Measurements from ENCODE around the gene LRRC58. TPM values are rescaled to one million over a fixed set of nuclear protein-coding genes. Genes with fewer than 3 reads are reported as not detected.

Gene LRRC58
- total and polyA plus RNA-seq, 2 of the 8 experiments (the other 6 are each of a cell fraction or from before 2014, with no cell fraction given), result 4.3 to 15.4 TPM

DNA sequence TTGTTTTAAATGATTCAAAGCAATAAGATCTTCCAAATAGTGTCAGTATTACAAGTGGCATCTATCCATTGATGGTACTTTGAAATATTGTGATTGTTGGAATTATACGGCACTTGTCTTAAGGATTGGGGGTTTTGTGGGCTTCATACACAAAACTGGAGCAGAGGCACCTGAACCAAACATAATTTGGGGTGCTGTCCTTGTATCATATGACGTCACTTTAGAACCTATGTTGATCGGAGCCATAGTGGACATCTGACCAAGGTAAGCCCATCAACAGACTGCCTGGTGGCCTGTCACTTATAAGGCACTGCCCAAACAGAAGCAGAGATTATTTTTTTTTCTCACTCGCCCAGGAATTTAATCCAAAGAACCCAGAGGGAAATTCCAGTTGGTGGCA, 2.9 kb upstream of the LRRC58 start:
- H2AK5ac ChIP-seq (ENCODE audit: low read depth, low read length), result no peak overlapping the region
- H4K5ac ChIP-seq (ENCODE audit: insufficient read length, low read depth, low read length), result no peak overlapping the region
- H3K79me1 ChIP-seq (ENCODE audit: low read depth, low read length), result no peaks in the 10 kb centered on the region
- peaks cover 0 to 11% of the 10 kb centered on the region in 2 experiments; a peak in 2 of 4 replicates for H3K79me2 ChIP-seq (ENCODE audit: control insufficient read depth in 1 of 2, insufficient read depth in 2 of 2, low read length in 2 of 2)
- no peak for DNase-seq (ENCODE audit: low read depth in 1 of 2, low spot score in 2 of 2)
- H3K36me3 ChIP-seq (ENCODE audit: control insufficient read depth in 2 of 4, insufficient read depth in 4 of 4, low read length in 3 of 4), result no peaks in the 10 kb centered on the region
- no peak overlapping the region for H3K4ac ChIP-seq (replicated peaks; ENCODE audit: insufficient read length, low read depth, low read length)
- H2BK20ac ChIP-seq (ENCODE audit: low read length), result no peak overlapping the region
- peaks cover 0 to 4% (median 2%) of the 10 kb centered on the region in 4 experiments; a peak in 2 of 7 replicates for H3K4me1 ChIP-seq (replicated peaks in 1 of 4; ENCODE audit: control insufficient read depth in 3 of 4, insufficient read depth in 4 of 4, low read length in 3 of 4)
- H3K56ac ChIP-seq (replicated peaks; ENCODE audit: insufficient read length, low read depth, low read length), result no peak overlapping the region
- no peak overlapping the region for H3K18ac ChIP-seq (ENCODE audit: extremely low read depth, low read length)
- H3K23ac ChIP-seq (ENCODE audit: insufficient read length), result no peak overlapping the region
- no peak overlapping the region for H2BK120ac ChIP-seq (replicated peaks; ENCODE audit: low read depth, low read length)
- no peak overlapping the region for H3K4me2 ChIP-seq (ENCODE audit: insufficient read depth in 1 of 2, low read depth in 2 of 2, low read length in 2 of 2)
- no peak overlapping the region for H3K9ac ChIP-seq (replicated peaks in 1 of 4; ENCODE audit: extremely low read depth in 1 of 4, low read depth in 3 of 4, low read length in 3 of 4)
- H2BK12ac ChIP-seq (ENCODE audit: low read depth, low read length), result no peak overlapping the region
- ChIA-PET CTCF (ENCODE audit: partially characterized antibody) (no interaction called here), POLR2A (ENCODE audit: partially characterized antibody) (no interaction called here)
- no peak overlapping the region for H3K4me3 ChIP-seq (ENCODE audit: extremely low read depth in 1 of 4, insufficient read depth in 2 of 4, low read depth in 3 of 4, low read length in 4 of 4)
- no peak overlapping the region for H2BK5ac ChIP-seq (ENCODE audit: low read depth, low read length)
- peaks cover 11% of the 10 kb centered on the region for H3K23me2 ChIP-seq (ENCODE audit: low read depth, low read length)
- H3K9me3 ChIP-seq (ENCODE audit: insufficient read depth in 2 of 2, low read depth in 1 of 2, low read length in 1 of 2), result no peaks in the 10 kb centered on the region
- no peak overlapping the region for H4K91ac ChIP-seq (replicated peaks; ENCODE audit: insufficient read length, low read length)
- H3K14ac ChIP-seq (ENCODE audit: insufficient read length), result no peak overlapping the region
- no peak for FAIRE-seq
- H3K27ac ChIP-seq (ENCODE audit: low read depth, low read length), result no peak overlapping the region
- no peak overlapping the region for H4K8ac ChIP-seq (ENCODE audit: extremely low read depth, insufficient read depth, low read length)
- H2AFZ ChIP-seq (ENCODE audit: low read length), result no peak overlapping the region
- H4K20me1 ChIP-seq (replicated peaks in 1 of 2; ENCODE audit: control insufficient read depth in 1 of 2, insufficient read depth in 2 of 2, low read length in 2 of 2), result no peaks in the 10 kb centered on the region
- H2BK15ac ChIP-seq (ENCODE audit: low read length), result no peak overlapping the region
- 88% methylated on average over 4 of the region's 4 CpGs; no CpG with 5 or more reads in 1 of the 2 experiments for WGBS, 2 experiments (ENCODE audit: extremely low coverage in 1 of 2, insufficient coverage in 1 of 2, insufficient read length in 1 of 2, insufficient replicate concordance in 2 of 2, low coverage in 1 of 2, low lambda C conversion rate in 2 of 2, missing lambda C conversion rate in 1 of 2)
- H3K27me3 ChIP-seq (replicated peaks in 1 of 4; ENCODE audit: control insufficient read depth in 3 of 4, extremely low read depth in 1 of 4, insufficient read depth in 3 of 4, low read length in 3 of 4), result peaks cover 0 to 6% (median 3%) of the 10 kb centered on the region in 4 experiments; a peak in 3 of 7 replicates
- TF ChIP-seq BRCA1 (IDR thresholded peaks at IDR 0.05; ENCODE audit: low read depth, low read length), result no peak

Data from H1 (cell line).